GM23248 (cell line): Measurements from ENCODE around the gene LCTL.

Experiments
- EZH2 ChIP-seq: fragments of 200-600 bp; sonication (generic); IDR thresholded peaks from 2 replicates; pipeline ENCODE4 v1.6.1; 2018; ENCODE audit warnings: antibody characterized with exemption, mild to moderate bottlenecking; ENCODE audit not compliant: insufficient read depth, poor library complexity, severe bottlenecking
- EZH2phosphoT487 ChIP-seq: fragments of 200-600 bp; sonication (generic); IDR thresholded peaks from 2 replicates; pipeline ENCODE4 v1.6.1; 2018; ENCODE audit warnings: antibody characterized with exemption, moderate library complexity, mild to moderate bottlenecking, low read depth; ENCODE audit not compliant: insufficient read depth

- TF ChIP-seq EZH2phosphoT487: no peak
- no peak for TF ChIP-seq EZH2
These were observed 5.2 kb upstream of the LCTL start for GRCh38 chr15:66570842-66571478.
